Psoas muscle (tissue), 8 donors: Measurements from ENCODE around the gene SFT2D3. TPM values are rescaled to one million over a fixed set of nuclear protein-coding genes. Genes with fewer than 3 reads are reported as not detected.
A peak's percentile ranks its signal among the peaks of the same experiment; 100 is the strongest.
"Not testable (repeated sequence)": the region's sequence is repeated elsewhere in the genome, so short reads cannot be mapped to it uniquely, and the experiment has no call there.

Experiments used
- ATAC-seq, 4 donors: fragments of 200-7000 bp; cut with Tn5 transposase; one replicate each; pipeline ENCODE4 v1.9.1; 2020; ENCODE audit warnings: moderate library complexity in 3 of 4, mild to moderate bottlenecking in 2 of 4
- DNase-seq, 2 donors: peaks; one replicate each; pipeline ENCODE4 v3.0.0-alpha.2; 2020
- H3K27ac ChIP-seq: fragments of 200-600 bp; one replicate; pipeline ENCODE4 v1.8.0; 2022
- H3K27me3 ChIP-seq, 3 donors: fragments of 200-600 bp in 1 of 3; one replicate each; pipeline versions ENCODE4 v1.6.1 to v1.8.0; 2013 to 2022; ENCODE audit warnings: low read length in 2 of 3, mild to moderate bottlenecking in 2 of 3, moderate library complexity in 1 of 3; ENCODE audit not compliant: insufficient read depth in 3 of 3
- H3K36me3 ChIP-seq, 2 donors: fragments of 200-600 bp in 1 of 2; one replicate each; pipeline versions ENCODE4 v1.6.1 to v1.8.0; 2013 to 2022; ENCODE audit warnings: low read depth in 1 of 2, mild to moderate bottlenecking in 1 of 2, moderate library complexity in 1 of 2; ENCODE audit not compliant: insufficient read depth in 1 of 2
- H3K4me1 ChIP-seq: fragments of 200-600 bp; one replicate; pipeline ENCODE4 v1.8.0; 2022
- H3K4me3 ChIP-seq: fragments of 200-600 bp; one replicate; pipeline ENCODE4 v1.8.0; 2022; ENCODE audit warnings: mild to moderate bottlenecking
- H3K9me3 ChIP-seq: fragments of 200-600 bp; one replicate; pipeline ENCODE4 v1.8.0; 2022
- CTCF ChIP-seq: fragments of 200-600 bp; IDR thresholded peaks from one replicate; pipeline ENCODE4 v1.8.0; 2022; ENCODE audit warnings: antibody characterized with exemption
- WGBS, 3 donors: extraction: QIAGEN DNeasy Blood & Tissue Kit; methylation state at CpG; one replicate each; pipeline versions ENCODE4 v1.1.6 to v1.1.7; 2013; 5-methylcytosine and 5-hydroxymethylcytosine counted together
- intact Hi-C, 2 donors: fragments of 100-400 bp; cut with DNase I; formaldehyde crosslinking; loops; one replicate each; pipeline versions ENCODE4 v1.11.0 to v1.14.2; 2022
- polyA plus RNA-seq, 3 donors: library from polyadenylated mRNA; stranded (reverse); fragments of 200-250 nt; gene quantifications; one replicate each; pipeline ENCODE4 v1.2.3, GENCODE V29; 2013
- total RNA-seq, 4 donors: library from RNA; stranded (reverse); fragmentation: NEBNext Ultra II Directional in 2 of 4; extraction: Animal tissue kit (Norgen Biotek cat#: 25700) in 2 of 4; gene quantifications; one replicate each; pipeline versions ENCODE4 v1.2.1 to v1.2.4, GENCODE V29; 2021 to 2023
- donor health status: healthy with polysubstance abuse.
- donor health status: DM: no; HTN: no; CAD: no; lungs with moderate emphysema.
- donor health status: Bipolar disorder and iron deficiency.
- donor health status: healthy.
- donor health status: DM: yes; HTN: yes; CAD: no.
- donor health status: DM: no; HTN: no; CAD: no.
- donor health status: DM: no; HTN: no; CAD: no.
- donor health status: DM: yes; HTN: yes; CAD: no.

The SFT2D3 gene
- total and polyA plus RNA-seq, 7 donors = 1.5 to 4.1 (median 2.2) TPM

GRCh38 chr2:127743477-127744026 lies 42.3 kb downstream of the SFT2D3 start:
- Histone ChIP-seq H3K4me1 (no peaks in the 10 kb centered on the region), H3K27me3 (no peaks in the 10 kb centered on the region), H3K4me3 (no peak overlapping the region), H3K36me3 (peaks cover 0 to 26% of the 10 kb centered on the region in 2 donors), H3K27ac (no peak overlapping the region), H3K9me3 (no peaks in the 10 kb centered on the region)
- WGBS, 3 donors = 71 to 75% (median 74%) methylated on average over 3 of the region's 3 CpGs
- DNase-seq (no peak), ATAC-seq (no peak)
- intact Hi-C loops = loop anchor here in 1 of 2 donors (5.0 kb wide), 1 partner anchor 34 kb away; no protein-coding TSS in a partner anchor
- peak; percentile 3 for TF ChIP-seq CTCF

GRCh38 chr2:127747621-127748020 lies 46.3 kb downstream of the SFT2D3 start:
- no peak overlapping the region for H3K4me3 ChIP-seq
- intact Hi-C loops = no loop called here
- H3K36me3 ChIP-seq = peaks cover 0 to 29% of the 10 kb centered on the region in 2 donors
- ATAC-seq (no peak), DNase-seq (no peak)
- no peaks in the 10 kb centered on the region for H3K4me1 ChIP-seq
- no peaks in the 10 kb centered on the region for H3K9me3 ChIP-seq
- TF ChIP-seq CTCF = no peak
- WGBS, 3 donors = 89 to 93% (median 92%) methylated on average over 5 of the region's 5 CpGs
- no peak overlapping the region for H3K27ac ChIP-seq
- H3K27me3 ChIP-seq = no peaks in the 10 kb centered on the region

- DNase-seq, H3K27ac ChIP-seq, H3K4me3 ChIP-seq, H3K4me1 ChIP-seq, intact Hi-C loops, H3K9me3 ChIP-seq, H3K27me3 ChIP-seq, ATAC-seq: not testable (repeated sequence)
- 88 to 90% (median 88%) methylated on average over 4 to 5 of the region's 5 CpGs for WGBS, 3 donors
- peaks cover 0 to 27% of the 10 kb centered on the region in 2 donors for H3K36me3 ChIP-seq
Observed at GRCh38 chr2:127749537-127749936, 48.2 kb downstream of the SFT2D3 start.

- DNase-seq = no peak
- intact Hi-C loops = no loop called here
- peaks cover 0 to 24% of the 10 kb centered on the region in 2 donors for H3K36me3 ChIP-seq
- H3K27me3 ChIP-seq = no peaks in the 10 kb centered on the region
- no peak overlapping the region for H3K4me3 ChIP-seq
- no peaks in the 10 kb centered on the region for H3K9me3 ChIP-seq
- no peak overlapping the region for H3K27ac ChIP-seq
- ATAC-seq = no peak
- H3K4me1 ChIP-seq = no peaks in the 10 kb centered on the region
- TF ChIP-seq CTCF = no peak
Observed at GRCh38 chr2:127753374-127753773, 52.1 kb downstream of the SFT2D3 start.

GRCh38 chr2:127754186-127754585 lies 52.9 kb downstream of the SFT2D3 start:
- intact Hi-C loops = no loop called here
- TF ChIP-seq CTCF = no peak
- Histone ChIP-seq H3K4me3 (no peak overlapping the region), H3K9me3 (no peaks in the 10 kb centered on the region), H3K4me1 (no peaks in the 10 kb centered on the region), H3K27me3 (no peaks in the 10 kb centered on the region), H3K36me3 (peaks cover 0 to 23% of the 10 kb centered on the region in 2 donors), H3K27ac (no peak overlapping the region)
- 93 to 96% (median 94%) methylated on average over 8 of the region's 8 CpGs for WGBS, 3 donors
- DNase-seq (no peak), ATAC-seq (no peak)

Other genes with a start within 250 kb of the SFT2D3 start
- gene IWS1, start 175.0 kb upstream of the SFT2D3 start, total RNA-seq = 10 to 100 TPM; 54.2 to 69.0 (median 62.7) TPM
- 10 to 100 TPM; 47.6 to 77.2 (median 59.3) TPM for gene IWS1, start 175.0 kb upstream of the SFT2D3 start, polyA plus RNA-seq
- gene MYO7B, start 165.8 kb upstream of the SFT2D3 start, total RNA-seq = under 1 TPM; 0.28 to 0.55 (median 0.51) TPM
- under 1 TPM; 0.44 to 0.61 (median 0.47) TPM for gene MYO7B, start 165.8 kb upstream of the SFT2D3 start, polyA plus RNA-seq
- under 1 TPM in 1 of 4 donors, not detected in 3; 0.17 TPM for gene GPR17, start 55.3 kb upstream of the SFT2D3 start, total RNA-seq
- gene GPR17, start 55.3 kb upstream of the SFT2D3 start, polyA plus RNA-seq = under 1 TPM; 0.14 to 0.35 (median 0.21) TPM
- 10 to 100 TPM in 3 of 4 donors, 1 to 10 TPM in 1; 9.3 to 31.8 (median 20.5) TPM for gene LIMS2, start 26.0 kb upstream of the SFT2D3 start, total RNA-seq
- 10 to 100 TPM; 12.1 to 16.4 (median 12.9) TPM for gene LIMS2, start 26.0 kb upstream of the SFT2D3 start, polyA plus RNA-seq
- gene WDR33, start 109.7 kb downstream of the SFT2D3 start, total RNA-seq = 10 to 100 TPM; 32.7 to 38.9 (median 34.9) TPM
- gene WDR33, start 109.7 kb downstream of the SFT2D3 start, polyA plus RNA-seq = 10 to 100 TPM; 11.2 to 18.5 (median 13.9) TPM
- gene POLR2D, start 156.7 kb downstream of the SFT2D3 start, total RNA-seq = 10 to 100 TPM; 33.6 to 49.8 (median 48.4) TPM
- gene POLR2D, start 156.7 kb downstream of the SFT2D3 start, polyA plus RNA-seq = 10 to 100 TPM; 22.2 to 63.0 (median 48.0) TPM
- gene AMMECR1L, start 184.5 kb downstream of the SFT2D3 start, total RNA-seq = 10 to 100 TPM in 3 of 4 donors, 1 to 10 TPM in 1; 6.7 to 14.7 (median 12.4) TPM
- 10 to 100 TPM in 1 of 3 donors, 1 to 10 TPM in 2; 6.2 to 14.8 (median 8.3) TPM for gene AMMECR1L, start 184.5 kb downstream of the SFT2D3 start, polyA plus RNA-seq